VCaP (cell line): ENCODE data around the gene GOLGA6L1.

Source experiments
- H3K27ac ChIP-seq: fragments of 450-650 bp; 2 replicates; pipeline ENCODE4 v1.5.1; 2017
- TF ChIP-seq, protein P1 (sequence below): fragments of 450-650 bp; conservative IDR thresholded peaks from 2 replicates; pipeline ENCODE4 v1.5.1; 2017; ENCODE audit warnings: mild to moderate bottlenecking, moderate library complexity

The GOLGA6L1 gene

GRCh38 chr15:23081271-23081670 is 55.4 kb downstream of the GOLGA6L1 start:
- TF ChIP-seq, protein P1, sequence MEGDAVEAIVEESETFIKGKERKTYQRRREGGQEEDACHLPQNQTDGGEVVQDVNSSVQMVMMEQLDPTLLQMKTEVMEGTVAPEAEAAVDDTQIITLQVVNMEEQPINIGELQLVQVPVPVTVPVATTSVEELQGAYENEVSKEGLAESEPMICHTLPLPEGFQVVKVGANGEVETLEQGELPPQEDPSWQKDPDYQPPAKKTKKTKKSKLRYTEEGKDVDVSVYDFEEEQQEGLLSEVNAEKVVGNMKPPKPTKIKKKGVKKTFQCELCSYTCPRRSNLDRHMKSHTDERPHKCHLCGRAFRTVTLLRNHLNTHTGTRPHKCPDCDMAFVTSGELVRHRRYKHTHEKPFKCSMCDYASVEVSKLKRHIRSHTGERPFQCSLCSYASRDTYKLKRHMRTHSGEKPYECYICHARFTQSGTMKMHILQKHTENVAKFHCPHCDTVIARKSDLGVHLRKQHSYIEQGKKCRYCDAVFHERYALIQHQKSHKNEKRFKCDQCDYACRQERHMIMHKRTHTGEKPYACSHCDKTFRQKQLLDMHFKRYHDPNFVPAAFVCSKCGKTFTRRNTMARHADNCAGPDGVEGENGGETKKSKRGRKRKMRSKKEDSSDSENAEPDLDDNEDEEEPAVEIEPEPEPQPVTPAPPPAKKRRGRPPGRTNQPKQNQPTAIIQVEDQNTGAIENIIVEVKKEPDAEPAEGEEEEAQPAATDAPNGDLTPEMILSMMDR: no peak
- H3K27ac ChIP-seq: no peak overlapping the region

DNA sequence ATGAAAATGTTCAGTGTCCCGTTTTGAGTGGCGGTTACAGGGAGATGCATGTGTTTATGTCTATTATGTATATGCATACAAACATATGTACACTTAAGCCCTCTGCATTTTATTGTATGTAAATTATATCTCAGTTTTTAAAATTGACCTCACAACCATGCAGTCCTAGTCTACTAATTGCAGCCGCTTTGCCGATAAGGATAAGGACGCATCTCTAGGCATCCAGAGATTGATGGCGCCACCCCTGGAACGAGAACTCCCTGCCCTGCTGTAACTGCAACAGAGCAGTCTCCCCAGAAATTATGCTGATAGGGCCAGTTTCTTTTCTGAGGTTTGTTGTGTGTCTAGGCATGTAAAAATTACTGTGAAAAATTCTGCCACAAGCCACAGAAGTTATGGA is 56.9 kb downstream of the GOLGA6L1 start:
- TF ChIP-seq, protein P1: no peak
- H3K27ac ChIP-seq: no peak overlapping the region
